Stimulated activated CD8-positive, alpha-beta memory T cell treated with anti-CD3 and anti-CD28 coated beads, Interleukin-7, amount 100 ng/mL, for 48 hours (primary cell): Measurements from ENCODE around the gene PTGER1.
A peak's percentile ranks its signal among the peaks of the same experiment; 100 is the strongest.
"Not testable (repeated sequence)": the region's sequence is repeated elsewhere in the genome, so short reads cannot be mapped to it uniquely, and the experiment has no call there.

Experiments used
- DNase-seq, 2 donors: peaks; one replicate each; pipeline ENCODE4 v3.0.0-alpha.2; 2020; ENCODE audit warnings: low read depth in 1 of 2; ENCODE audit errors: extremely low read depth in 1 of 2

PTGER1 gene, protein sequence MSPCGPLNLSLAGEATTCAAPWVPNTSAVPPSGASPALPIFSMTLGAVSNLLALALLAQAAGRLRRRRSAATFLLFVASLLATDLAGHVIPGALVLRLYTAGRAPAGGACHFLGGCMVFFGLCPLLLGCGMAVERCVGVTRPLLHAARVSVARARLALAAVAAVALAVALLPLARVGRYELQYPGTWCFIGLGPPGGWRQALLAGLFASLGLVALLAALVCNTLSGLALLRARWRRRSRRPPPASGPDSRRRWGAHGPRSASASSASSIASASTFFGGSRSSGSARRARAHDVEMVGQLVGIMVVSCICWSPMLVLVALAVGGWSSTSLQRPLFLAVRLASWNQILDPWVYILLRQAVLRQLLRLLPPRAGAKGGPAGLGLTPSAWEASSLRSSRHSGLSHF

GRCh38 chr19:14475251-14476073, at the start of gene PTGER1:
Gene PTGER1 (minus strand): TSS chr19:14475354. CDS start chr19:14474320, 1,034 bp downstream.
- peak in 1 of 2 donors; percentile 37 for DNase-seq

GRCh38 chr19:14520543-14520942, 45.4 kb upstream of the PTGER1 start:
- no peak for DNase-seq

DNA sequence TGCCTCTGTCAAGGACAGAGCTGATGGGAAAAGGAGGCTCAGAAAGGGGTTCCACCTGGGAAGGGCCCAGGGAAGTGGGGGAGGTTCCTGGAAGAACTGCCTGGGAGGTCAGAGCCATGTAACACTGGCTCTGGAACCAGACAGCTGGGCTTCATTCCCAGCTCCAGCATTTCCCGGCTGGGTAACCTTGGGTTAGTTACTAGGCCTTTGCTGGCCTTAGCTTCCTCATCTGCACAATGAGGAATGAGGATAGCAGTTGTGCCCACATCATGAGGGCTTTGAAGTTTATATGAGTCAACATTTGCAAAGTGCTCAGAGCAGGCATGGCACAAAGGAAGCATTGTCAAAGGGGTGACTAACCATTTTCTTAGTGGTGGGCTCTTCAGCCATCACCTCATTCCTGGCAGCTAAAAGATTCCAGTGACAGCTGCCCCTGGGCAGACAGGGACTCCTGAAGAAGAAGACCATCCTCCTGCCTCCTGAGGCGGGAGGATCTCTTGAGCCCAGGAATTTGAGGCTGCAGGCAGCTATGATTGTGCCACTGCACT, 44.8 kb upstream of the PTGER1 start:
- DNase-seq: no peak

- no peak for DNase-seq
Measured at GRCh38 chr19:14519245-14519859, 44.2 kb upstream of the PTGER1 start.

DNA sequence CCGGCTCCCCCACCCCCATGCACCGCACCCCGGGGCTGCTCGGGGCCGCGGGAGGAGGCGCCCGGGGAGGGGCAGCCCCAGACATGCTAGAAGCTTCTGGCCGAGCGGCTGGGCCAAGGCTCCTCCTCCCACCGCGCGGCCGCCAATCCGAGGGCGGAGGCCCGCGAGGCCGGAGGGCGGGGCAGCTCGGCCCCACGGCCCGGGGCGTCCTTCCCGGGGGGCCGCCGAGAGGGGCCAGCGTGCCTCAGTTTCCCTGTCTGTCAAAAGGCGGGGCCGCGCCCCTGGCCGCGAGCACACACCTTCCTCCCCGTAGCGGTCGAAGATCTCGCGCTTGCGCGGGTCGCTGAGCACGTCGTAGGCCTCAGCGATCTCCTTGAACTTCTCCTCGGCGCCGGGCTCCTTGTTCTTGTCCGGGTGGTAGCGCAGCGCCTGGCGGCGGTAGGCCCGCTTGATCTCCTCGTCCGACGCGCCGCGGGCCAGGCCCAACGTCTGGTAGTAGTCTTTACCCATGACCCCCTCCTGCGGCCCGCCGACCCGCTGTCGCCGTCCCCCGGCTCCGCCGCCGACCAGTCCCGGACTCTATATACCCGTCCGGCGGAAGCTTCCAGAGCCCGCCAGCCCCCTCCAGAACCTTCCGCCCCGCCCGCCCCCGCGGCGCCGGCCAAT, 42.8 kb upstream of the PTGER1 start, which contains the start of gene DNAJB1:
Gene DNAJB1, minus strand, starts transcription at position 558 of the 666 bp plus-strand sequence. Its CDS starts 48 bp downstream, at position 510.
- peak in 1 of 2 donors; percentile 56 for DNase-seq

- no peak for DNase-seq
Measured at GRCh38 chr19:14517446-14517839, 42.3 kb upstream of the PTGER1 start.

DNA sequence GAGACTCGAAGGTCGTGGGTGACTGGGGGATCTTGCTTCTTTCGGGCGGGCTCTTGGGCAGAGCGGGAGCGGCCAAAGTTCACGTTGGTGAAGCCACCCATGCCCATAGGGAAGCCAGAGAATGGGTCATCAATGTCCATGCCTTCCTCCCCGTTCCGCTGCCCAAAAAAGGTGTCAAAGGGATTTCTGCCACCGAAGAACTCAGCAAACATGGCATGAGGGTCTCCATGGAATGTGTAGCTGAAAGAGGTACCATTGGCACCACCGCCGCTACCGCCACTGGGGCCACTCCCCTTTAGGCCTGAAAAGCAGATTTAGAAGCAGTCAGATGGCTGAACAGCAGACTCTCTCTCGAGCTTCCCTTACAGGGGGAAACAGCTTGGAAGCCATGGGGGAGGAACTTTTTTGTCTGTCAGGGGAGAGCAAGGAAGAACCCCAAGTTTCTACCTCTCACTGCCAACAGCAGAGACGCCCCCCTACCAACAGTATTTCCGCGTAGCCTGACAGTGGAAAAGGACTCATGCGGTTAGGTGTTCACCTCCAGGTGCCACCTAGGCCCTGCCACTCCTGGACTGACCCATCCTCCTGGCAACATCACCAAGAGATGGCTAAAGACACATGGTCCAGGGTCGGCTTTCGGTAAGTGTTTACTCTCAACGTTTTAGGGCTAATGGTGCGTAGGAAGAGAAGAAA, 41.7 kb upstream of the PTGER1 start:
- DNase-seq: no peak

DNA sequence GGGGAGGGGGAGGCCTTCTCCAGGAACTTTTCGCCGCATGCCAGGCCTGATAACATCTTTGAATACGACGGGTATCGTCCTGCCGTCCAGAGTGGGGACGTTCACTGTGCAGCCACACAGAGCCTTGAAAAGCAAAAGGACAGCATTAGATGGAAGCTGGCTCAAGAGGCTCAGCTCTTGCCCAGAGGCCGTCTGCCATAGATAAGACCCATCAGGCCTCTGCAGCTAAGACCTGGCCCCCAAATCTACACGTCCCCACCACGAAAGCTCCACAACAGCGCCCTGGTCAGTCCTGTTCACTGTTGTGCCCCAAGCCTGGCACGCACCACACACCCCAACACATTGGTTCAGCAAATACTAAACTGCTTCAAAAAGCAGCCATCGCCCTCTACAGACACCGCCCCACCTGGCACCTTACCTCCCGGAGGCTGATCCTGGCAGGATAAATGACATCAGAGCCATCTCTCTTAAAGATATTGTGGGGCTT, 40.9 kb upstream of the PTGER1 start:
- no peak for DNase-seq

- no peak for DNase-seq
Measured at GRCh38 chr19:14515501-14516047, 40.4 kb upstream of the PTGER1 start.

DNA sequence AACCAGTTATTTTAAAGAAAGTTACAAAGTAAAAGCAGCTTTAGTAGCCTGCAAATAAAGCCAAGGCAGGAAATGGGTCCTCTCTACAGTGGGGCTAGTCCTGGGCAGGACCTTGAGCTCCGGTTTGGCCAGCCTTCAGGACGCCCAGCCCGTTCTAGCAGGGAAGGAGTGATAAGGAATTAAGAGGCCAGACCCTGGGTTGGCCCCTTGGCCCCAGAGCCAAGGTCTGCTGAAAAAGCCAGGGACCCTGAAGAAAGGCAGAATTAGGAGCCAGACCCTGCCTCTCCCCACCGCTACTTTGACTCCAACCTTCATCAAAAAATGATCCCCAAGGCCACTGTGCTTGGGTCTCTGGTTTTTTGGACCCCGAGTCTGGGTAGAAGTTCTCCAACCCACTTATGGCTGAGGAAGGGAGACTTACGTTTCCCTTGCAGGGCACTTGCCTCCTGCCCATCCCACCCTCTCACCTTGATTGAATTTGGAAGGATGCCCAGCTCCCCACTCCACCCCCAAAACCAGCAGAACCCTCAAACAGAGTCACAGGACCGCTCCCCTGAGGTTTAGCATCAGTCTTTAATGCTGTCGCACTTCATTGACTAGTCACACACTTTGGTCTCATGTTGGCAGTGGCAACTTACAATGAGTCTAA, 39.2 kb upstream of the PTGER1 start:
- no peak for DNase-seq

GRCh38 chr19:14512406-14512961, 37.3 kb upstream of the PTGER1 start:
- DNase-seq: no peak

DNA sequence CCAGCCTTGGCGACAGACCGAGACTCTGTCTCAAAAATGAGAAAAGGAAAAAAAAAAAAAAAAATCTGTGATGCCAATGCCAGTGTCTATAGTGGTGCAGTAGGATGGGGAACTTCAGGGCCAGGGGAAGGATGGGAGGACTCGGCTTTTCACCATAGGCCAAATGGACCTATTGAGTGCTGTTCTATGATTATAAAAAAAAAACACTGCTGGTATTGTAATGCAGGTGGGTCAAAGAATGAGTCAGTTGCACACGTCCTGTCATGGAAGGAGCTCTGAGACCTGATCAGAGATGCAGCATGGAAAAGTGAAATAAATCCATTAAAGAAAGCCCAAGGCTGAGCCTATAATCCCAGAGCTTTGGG, 36.1 kb upstream of the PTGER1 start:
- DNase-seq: no peak

- no peak for DNase-seq
Measured at GRCh38 chr19:14510311-14511228, 35.4 kb upstream of the PTGER1 start.

DNA sequence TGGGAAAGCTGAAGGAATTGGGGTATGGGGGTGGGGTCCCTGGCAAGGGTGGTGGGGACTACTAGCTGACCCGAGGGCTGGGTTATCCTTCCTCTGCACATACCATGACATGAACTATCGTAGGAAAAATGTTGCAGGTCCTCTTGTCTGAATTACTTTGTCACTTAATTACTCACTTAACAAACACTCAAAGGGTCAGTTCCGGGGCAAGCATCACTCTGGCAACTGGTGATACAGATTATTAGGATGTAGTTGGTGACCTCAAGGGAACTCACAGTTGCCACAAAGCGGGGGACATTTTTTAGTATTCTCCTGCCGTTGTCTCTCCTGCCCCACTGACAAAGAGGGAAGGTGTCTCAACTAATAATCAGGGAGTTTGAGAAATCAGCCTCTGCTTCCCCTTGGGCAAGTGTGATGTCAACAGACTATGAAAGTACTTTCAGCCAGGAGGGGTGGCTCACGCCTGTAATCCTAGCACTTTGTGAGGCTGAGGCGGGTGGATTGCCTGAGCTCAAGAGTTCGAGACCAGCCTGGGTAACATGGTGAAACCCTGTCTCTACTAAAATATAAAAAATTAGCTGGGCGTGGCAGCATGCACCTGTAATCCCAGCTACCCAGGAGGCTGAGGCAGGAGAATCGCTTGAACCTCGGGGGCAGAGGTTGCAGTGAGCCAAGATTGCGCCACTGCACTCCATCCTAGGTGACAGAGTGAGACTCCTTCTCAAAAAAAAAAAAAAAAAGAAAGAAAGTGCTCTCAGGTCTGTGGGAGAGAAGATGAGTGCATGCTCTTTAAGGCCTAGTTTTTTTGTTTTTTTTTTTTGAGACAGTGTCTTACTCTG, 32.8 kb upstream of the PTGER1 start:
- no peak for DNase-seq

DNA sequence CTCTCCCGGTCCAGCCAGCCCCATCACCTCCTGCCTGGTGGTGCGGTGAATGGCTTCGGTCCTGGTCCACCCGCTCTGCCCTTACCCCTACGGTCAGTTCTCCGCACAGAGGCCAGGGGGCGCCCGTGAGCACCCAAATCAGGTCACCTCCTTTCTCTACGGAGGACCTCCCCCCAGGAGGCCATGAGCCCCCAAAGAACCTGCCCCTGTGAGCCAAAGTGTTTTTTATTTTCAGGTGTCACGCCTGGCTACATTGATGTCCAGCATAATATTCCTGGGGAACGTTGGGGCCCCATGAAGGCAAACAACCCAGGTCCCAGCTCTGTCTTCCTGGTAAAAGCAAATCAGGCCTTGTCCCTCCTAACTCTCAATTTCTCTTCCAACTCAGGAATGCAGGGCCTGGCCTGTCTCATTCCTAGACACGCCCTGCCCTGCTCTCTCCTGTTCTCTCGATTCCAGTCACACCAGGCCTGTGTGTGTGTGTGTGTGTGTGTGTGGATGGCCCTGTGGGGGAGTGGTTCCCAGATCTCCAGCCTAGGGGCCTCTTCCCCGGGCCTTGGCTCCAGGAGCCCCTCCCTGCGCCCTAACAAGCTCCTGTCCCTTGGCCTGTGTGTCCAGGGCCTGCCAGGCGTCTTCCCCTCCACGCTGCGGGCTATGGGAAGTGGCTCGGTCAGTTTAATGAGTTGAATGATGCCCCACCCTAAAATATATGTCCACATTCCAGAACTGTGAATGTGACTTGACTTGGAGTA, 30.5 kb upstream of the PTGER1 start:
- DNase-seq: peak; percentile 38 to 56

- DNase-seq: not testable (repeated sequence)
Measured at GRCh38 chr19:14504575-14504974, 29.4 kb upstream of the PTGER1 start.
